Panc1 (cell line): ENCODE measurements around the gene IFNAR1. TPM values are rescaled to one million over a fixed set of nuclear protein-coding genes. Genes with fewer than 3 reads are reported as not detected.

Source experiments
- ATAC-seq: fragments of 200-7000 bp; cut with Tn5 transposase; 2 replicates; pipeline ENCODE4 v1.9.1; 2020; ENCODE audit warnings: mild to moderate bottlenecking, moderate library complexity
- BruUV-seq: library from RNA; stranded (reverse); fragments of 400-500 nt; replicated peaks from 2 replicates; lab custom pipeline; 2021; lab: Mats Ljungman, UMichigan
- CTCF ChIA-PET: fragments of 300-600 bp; sonication (Branson Sonifier 250); formaldehyde crosslinking; loops from one replicate; lab custom pipeline; 2022; ENCODE audit warnings: antibody characterized with exemption; lab: Charles Lee
- POLR2A ChIA-PET: fragments of 300-600 bp; sonication (Branson Sonifier 250); formaldehyde crosslinking; loops from one replicate; lab custom pipeline; 2022; ENCODE audit warnings: antibody characterized with exemption; lab: Charles Lee
- DNase-seq: peaks from one replicate; pipeline ENCODE4 v3.0.0-alpha.2; 2010; ENCODE audit warnings: low read depth, low spot score
- H3K27ac ChIP-seq: 2 replicates; pipeline ENCODE4 v1.5.1; 2011; ENCODE audit warnings: mild to moderate bottlenecking, low read length, inconsistent platforms
- H3K27me3 ChIP-seq: fragments of 200-500 bp; sonication (Bioruptor generic); 2 replicates; pipeline ENCODE4 v1.6.0; 2014; ENCODE audit warnings: low read length, inconsistent platforms; ENCODE audit not compliant: control insufficient read depth, insufficient read depth
- H3K36me3 ChIP-seq: fragments of 200-500 bp; sonication (Bioruptor generic); 2 replicates; pipeline ENCODE4 v1.5.1; 2014; ENCODE audit warnings: inconsistent platforms, mild to moderate bottlenecking, low read length, moderate library complexity; ENCODE audit not compliant: control insufficient read depth, insufficient read depth
- H3K4me1 ChIP-seq: 2 replicates; pipeline ENCODE4 v1.5.1; 2011; ENCODE audit warnings: inconsistent platforms, mild to moderate bottlenecking, low read length, moderate library complexity; ENCODE audit not compliant: control insufficient read depth, insufficient read depth
- H3K4me3 ChIP-seq, 2 experiments: 2 replicates each; pipeline ENCODE4 v1.5.1; 2011 to 2012; ENCODE audit warnings: low read depth in 2 of 2, low read length in 2 of 2, mild to moderate bottlenecking in 2 of 2, inconsistent platforms in 1 of 2, moderate library complexity in 1 of 2
- H3K9me3 ChIP-seq: fragments of 200-500 bp; sonication (Bioruptor generic); 2 replicates; pipeline ENCODE4 v1.5.1; 2014; ENCODE audit warnings: low read depth, mild to moderate bottlenecking, inconsistent platforms, low read length, moderate library complexity; ENCODE audit not compliant: control insufficient read depth, insufficient read depth
- CTCF ChIP-seq: fragments of 450-650 bp; IDR thresholded peaks from 2 replicates; pipeline ENCODE4 v1.5.1; 2017; ENCODE audit warnings: mild to moderate bottlenecking
- POLR2AphosphoS5 ChIP-seq: IDR thresholded peaks from 2 replicates; pipeline ENCODE4 v1.6.1; 2012; ENCODE audit warnings: mild to moderate bottlenecking, low read depth, low read length, moderate library complexity
- REST ChIP-seq, 2 experiments: IDR thresholded peaks; 2 replicates each; pipeline ENCODE4 v1.6.1; 2011 to 2012; ENCODE audit warnings: low read depth in 2 of 2, control low read depth in 1 of 2, low read length in 1 of 2, mild to moderate bottlenecking in 1 of 2, moderate library complexity in 1 of 2; ENCODE audit not compliant: insufficient read depth in 1 of 2
- SIN3A ChIP-seq: IDR thresholded peaks from 2 replicates; pipeline ENCODE4 v1.6.1; 2012; ENCODE audit warnings: low read depth, mild to moderate bottlenecking, low read length, moderate library complexity, borderline replicate concordance; ENCODE audit not compliant: insufficient read depth
- TCF7L2 ChIP-seq: IDR thresholded peaks from 2 replicates; pipeline ENCODE4 v1.6.1; 2011; ENCODE audit warnings: mild to moderate bottlenecking, low read depth, low read length, inconsistent platforms
- in situ Hi-C: cut with HindIII; loops from 2 replicates; pipeline ENCODE4 v1.10.0; 2016; ENCODE audit warnings: low sequenced_read_pairs, low pct_unique_long_range_greater_than_20kb
- intact Hi-C: fragments of 100-400 bp; cut with micrococcal nuclease; formaldehyde crosslinking; loops from one replicate; pipeline ENCODE4 v1.10.0; 2022; ENCODE audit not compliant: unreplicated experiment
- total RNA-seq: library from RNA; stranded (reverse); gene quantifications from one replicate; pipeline ENCODE4 v1.2.1, GENCODE V29; 2021; ENCODE audit not compliant: unreplicated experiment

Gene IFNAR1
- total RNA-seq, 1 experiment from 2014 or later: 23.8 TPM

GRCh38 chr21:33396951-33397350 lies 72.2 kb downstream of the IFNAR1 start:
- H3K4me1 ChIP-seq: peaks cover 3% of the 10 kb centered on the region; the same call in 1 of the 2 replicates
- H3K36me3 ChIP-seq: no peaks in the 10 kb centered on the region
- no peaks in the 10 kb centered on the region for H3K9me3 ChIP-seq
- DNase-seq: no peak
- no TSS peak for BruUV-seq
- POLR2A ChIA-PET: no interaction called here
- no peaks in the 10 kb centered on the region for H3K27me3 ChIP-seq
- no peak for TF ChIP-seq REST (IDR thresholded peaks at IDR 0.05; ENCODE audit: insufficient read depth in 1 of 2, low read depth in 2 of 2, low read length in 1 of 2)
- no peak for TF ChIP-seq CTCF
- no peak for TF ChIP-seq POLR2AphosphoS5
- no peak for TF ChIP-seq TCF7L2
- no peak for TF ChIP-seq SIN3A
- intact Hi-C loops (no loop called here), in situ Hi-C loops (no loop called here)
- no peak overlapping the region for H3K27ac ChIP-seq
- no peak for ATAC-seq
- CTCF ChIA-PET: no interaction called here
- no peak overlapping the region for H3K4me3 ChIP-seq

GRCh38 chr21:33397717-33398116 lies 72.9 kb downstream of the IFNAR1 start:
- H3K27ac ChIP-seq: no peak overlapping the region
- no peaks in the 10 kb centered on the region for H3K36me3 ChIP-seq
- CTCF ChIA-PET: no interaction called here
- ATAC-seq (no peak), DNase-seq (no peak)
- intact Hi-C loops (no loop called here), in situ Hi-C loops (no loop called here)
- POLR2A ChIA-PET: no interaction called here
- TF ChIP-seq CTCF (no peak), SIN3A (no peak), TCF7L2 (no peak), REST (IDR thresholded peaks at IDR 0.05; ENCODE audit: insufficient read depth in 1 of 2, low read depth in 2 of 2, low read length in 1 of 2) (no peak)
- no peaks in the 10 kb centered on the region for H3K9me3 ChIP-seq
- H3K27me3 ChIP-seq: no peaks in the 10 kb centered on the region
- no TSS peak for BruUV-seq
- H3K4me3 ChIP-seq: no peak overlapping the region
- H3K4me1 ChIP-seq: peaks cover 3% of the 10 kb centered on the region; the same call in 1 of the 2 replicates
